DND-41 (cell line): ENCODE results near the gene TRIM54.

Experiments used
- EZH2 ChIP-seq: IDR thresholded peaks from 3 replicates; pipeline ENCODE4 v1.6.1; 2012; ENCODE audit warnings: borderline replicate concordance, low read depth, mild to moderate bottlenecking, moderate library complexity, low read length, inconsistent platforms; ENCODE audit not compliant: severe bottlenecking
- TF ChIP-seq, protein P1 (sequence below): IDR thresholded peaks from 2 replicates; pipeline ENCODE4 v1.5.1; 2012; ENCODE audit warnings: borderline replicate concordance, low read length, moderate library complexity, mild to moderate bottlenecking; ENCODE audit not compliant: poor library complexity, severe bottlenecking; ENCODE audit errors: extremely low read depth

DNA sequence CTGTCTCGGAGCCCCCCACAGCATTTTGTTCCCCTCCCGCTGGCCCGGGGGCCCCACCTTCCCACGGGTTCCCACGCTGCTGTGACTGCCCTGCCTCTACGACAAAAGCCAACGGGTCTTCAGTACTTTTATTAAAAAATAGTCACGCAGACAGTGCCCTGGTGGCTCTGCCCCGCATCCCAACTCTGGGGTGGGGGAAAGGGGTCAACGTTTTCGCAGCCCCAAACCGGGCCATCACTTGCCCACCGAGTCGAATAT is 25.0 kb downstream of the TRIM54 start:
- TF ChIP-seq, protein P1, sequence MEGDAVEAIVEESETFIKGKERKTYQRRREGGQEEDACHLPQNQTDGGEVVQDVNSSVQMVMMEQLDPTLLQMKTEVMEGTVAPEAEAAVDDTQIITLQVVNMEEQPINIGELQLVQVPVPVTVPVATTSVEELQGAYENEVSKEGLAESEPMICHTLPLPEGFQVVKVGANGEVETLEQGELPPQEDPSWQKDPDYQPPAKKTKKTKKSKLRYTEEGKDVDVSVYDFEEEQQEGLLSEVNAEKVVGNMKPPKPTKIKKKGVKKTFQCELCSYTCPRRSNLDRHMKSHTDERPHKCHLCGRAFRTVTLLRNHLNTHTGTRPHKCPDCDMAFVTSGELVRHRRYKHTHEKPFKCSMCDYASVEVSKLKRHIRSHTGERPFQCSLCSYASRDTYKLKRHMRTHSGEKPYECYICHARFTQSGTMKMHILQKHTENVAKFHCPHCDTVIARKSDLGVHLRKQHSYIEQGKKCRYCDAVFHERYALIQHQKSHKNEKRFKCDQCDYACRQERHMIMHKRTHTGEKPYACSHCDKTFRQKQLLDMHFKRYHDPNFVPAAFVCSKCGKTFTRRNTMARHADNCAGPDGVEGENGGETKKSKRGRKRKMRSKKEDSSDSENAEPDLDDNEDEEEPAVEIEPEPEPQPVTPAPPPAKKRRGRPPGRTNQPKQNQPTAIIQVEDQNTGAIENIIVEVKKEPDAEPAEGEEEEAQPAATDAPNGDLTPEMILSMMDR, result no peak
- no peak for TF ChIP-seq EZH2
